NCI-H1105 treated with DMSO at 0.1 percent for 48 hours (cell line): ENCODE data around the gene IL11.
"Not testable (repeated sequence)": the region's sequence is repeated elsewhere in the genome, so short reads cannot be mapped to it uniquely, and the experiment has no call there.

Experiments
- DNase-seq: peaks from one replicate; lab custom pipeline; 2025; lab: John Stamatoyannopoulos, UW

Gene IL11

GRCh38 chr19:55352040-55352439, 18.2 kb downstream of the IL11 start:
- DNase-seq, result no peak

- DNase-seq, result no peak
Observed at GRCh38 chr19:55350620-55351315, 19.5 kb downstream of the IL11 start.

- no peak for DNase-seq
Observed at GRCh38 chr19:55348317-55349034, 21.8 kb downstream of the IL11 start.

DNA sequence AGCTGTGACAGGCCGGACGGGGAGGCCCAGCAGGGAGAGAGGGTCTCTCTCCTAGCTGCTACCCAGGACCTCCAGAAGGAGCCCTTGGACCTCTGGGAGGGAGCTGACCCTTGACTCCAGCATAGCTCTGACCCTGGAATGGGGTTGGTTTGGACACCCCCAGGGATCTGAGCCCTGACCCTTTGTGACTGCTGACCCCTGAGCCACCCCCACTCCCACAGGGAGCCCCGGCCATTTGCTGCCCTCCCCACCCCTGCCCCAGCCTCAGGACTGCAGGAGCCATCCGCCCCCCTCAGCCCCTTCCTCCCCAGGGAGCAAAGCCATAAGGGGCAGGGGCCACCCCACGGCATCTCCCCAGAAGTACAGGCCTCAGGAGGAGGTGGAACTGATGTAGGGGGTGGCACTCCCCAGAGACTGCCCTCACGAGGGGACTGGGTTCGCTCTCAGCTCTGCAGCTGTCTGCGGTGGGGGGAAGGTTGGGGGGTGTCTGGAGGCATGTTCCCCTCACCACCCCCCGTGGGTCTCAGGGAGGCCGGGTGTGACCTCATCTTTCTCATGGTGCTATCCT, 22.7 kb downstream of the IL11 start:
- DNase-seq, result no peak

DNA sequence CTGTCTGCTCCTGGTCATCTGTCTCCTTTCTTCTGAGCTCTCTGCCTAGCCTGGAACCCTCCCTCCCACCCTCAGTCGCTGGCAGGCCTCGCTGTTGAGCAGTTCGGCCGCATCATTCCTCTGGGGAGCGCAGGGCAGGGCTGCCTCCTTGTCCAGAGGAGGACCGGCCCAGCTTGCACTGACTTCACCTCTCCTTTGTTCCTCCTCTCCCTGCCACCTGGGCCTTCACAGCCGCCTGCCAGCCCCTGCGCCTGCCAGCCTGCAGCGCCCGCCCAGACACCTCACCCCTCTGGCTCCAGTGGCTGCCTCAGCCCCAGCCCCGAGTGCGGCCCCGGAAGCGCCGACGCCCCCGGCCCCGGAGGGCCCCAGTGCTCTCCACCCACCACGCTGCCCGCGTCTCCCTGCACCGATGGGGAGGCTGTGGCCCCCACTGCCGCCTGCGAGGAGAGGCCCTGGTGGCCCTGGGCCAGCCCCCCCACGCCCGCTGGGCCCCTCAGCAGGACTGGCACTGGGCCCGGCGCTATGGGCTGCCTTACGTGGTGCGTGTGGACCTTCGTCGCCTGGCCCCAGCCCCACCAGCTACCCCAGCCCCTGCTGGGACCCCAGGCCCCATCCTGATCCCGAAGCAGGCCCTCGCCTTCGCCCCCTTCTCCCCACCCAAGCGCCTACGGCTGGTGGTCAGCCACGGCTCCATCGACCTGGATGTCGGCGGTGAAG, 23.4 kb downstream of the IL11 start:
- DNase-seq, result no peak

DNA sequence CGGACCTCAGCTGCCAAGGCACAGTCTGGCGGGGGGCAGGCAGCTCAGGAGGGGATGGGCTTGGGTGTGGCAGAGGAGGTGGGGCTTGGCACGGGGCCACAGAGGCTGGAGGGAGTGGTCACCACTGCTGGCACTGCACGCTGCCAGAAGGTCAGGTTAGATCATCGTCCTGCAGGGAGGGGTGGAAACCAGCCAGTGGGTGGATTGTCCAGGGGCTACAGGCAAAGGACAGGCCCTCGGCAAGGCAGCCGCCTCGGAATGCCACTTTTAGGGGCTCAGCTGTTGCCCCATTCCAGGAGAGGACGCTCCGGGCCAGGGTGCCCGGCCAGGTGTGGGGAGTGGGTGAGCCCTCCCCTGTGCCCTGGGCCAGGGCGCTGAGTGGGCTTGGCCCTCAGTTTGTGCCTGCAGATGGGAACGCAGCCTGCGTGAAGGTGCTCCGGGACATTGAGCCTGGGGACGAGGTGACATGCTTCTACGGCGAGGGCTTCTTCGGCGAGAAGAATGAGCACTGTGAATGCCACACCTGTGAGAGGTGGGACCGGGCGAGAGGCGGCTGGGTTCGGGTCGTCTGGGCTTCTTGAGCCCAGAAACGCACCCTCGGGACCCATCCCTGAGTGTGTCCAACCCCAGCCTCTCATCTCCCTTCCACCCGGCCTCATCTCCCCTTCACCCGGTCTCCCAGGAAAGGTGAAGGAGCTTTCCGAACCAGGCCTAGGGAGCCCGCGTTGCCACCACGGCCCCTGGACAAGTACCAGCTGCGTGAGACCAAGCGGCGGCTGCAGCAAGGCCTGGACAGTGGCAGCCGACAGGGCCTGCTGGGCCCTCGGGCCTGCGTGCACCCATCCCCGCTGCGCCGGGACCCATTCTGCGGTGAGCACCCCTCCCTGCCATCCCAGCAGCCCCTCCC, 24.2 kb downstream of the IL11 start:
- DNase-seq, result no peak

- DNase-seq, result no peak
Observed at GRCh38 chr19:55345101-55345817, 25.0 kb downstream of the IL11 start.

- DNase-seq, result peak; percentile 66
Observed at GRCh38 chr19:55344444-55344843, 25.8 kb downstream of the IL11 start.

GRCh38 chr19:55341595-55342531, 28.4 kb downstream of the IL11 start:
- DNase-seq, result no peak

DNA sequence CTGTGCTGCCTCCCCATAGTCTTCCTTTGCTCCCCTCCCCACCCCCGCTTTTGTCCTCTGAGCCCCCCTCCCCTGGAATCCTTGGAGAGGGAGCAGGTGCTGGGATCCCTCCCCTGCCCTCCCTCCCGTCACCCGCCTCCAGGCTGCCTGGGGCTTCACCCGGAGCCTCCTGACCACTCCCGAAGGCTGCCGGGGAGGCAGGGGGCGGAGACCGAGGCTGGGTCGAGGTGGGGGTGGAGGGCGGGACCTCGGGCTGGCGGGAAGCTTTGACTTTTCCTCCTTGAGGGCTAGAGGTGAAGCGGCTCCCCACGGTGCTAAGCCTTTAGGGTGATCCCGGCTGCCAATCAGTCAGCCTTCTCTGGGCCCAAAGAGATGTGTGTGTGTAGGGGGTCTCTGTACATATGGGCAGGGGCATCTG, 29.1 kb downstream of the IL11 start:
- peak; percentile 89 for DNase-seq

GRCh38 chr19:55340784-55341147, 29.5 kb downstream of the IL11 start:
- no peak for DNase-seq

- DNase-seq, result no peak
Observed at GRCh38 chr19:55339889-55340783, 30.1 kb downstream of the IL11 start.

DNA sequence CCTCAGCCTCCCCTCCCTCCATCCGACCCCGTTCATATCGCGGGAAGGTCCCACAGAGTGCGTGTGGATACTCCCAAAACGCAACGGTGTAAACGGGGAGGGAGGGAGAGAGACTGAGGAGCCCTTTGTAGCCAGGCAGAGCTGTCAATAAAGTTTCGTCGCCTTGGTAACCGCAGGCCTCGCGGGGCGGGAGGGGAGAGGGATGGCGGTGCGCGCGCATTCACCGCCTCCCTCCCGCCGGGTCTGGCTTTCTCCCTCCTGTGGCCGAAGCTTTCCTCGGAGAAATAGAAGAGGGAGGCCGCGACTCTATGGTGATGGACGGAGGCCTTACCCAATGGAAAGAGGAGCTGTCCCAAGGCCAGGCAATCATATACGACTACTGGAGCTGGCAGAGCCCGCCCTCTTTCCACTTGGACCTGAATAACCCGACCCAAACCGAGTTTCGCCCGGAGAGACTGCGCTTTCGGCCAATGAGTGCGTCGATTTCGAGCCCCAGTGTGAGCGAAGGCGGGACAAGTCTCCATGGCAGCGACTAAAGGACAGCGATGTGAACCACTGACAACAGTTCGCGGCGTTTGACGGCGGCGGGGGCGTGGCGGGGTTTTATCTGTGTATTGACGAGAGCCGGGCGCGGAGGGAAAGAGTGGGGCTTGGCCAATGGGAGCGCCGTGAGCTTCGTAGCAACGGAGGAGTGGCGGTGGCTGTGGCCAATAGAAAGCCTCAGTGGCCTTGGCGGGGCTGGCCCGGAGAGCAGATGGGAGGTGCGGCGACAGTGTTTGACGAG, 31.0 kb downstream of the IL11 start, which contains the start of gene KMT5C:
Gene KMT5C, plus strand, starts transcription at position 772 of the 784 bp plus-strand sequence. CDS start 2,061 bp downstream, outside the sequence.
- peak; percentile 100 for DNase-seq

- no peak for DNase-seq
Observed at GRCh38 chr19:55336101-55336500, 34.2 kb downstream of the IL11 start.

DNA sequence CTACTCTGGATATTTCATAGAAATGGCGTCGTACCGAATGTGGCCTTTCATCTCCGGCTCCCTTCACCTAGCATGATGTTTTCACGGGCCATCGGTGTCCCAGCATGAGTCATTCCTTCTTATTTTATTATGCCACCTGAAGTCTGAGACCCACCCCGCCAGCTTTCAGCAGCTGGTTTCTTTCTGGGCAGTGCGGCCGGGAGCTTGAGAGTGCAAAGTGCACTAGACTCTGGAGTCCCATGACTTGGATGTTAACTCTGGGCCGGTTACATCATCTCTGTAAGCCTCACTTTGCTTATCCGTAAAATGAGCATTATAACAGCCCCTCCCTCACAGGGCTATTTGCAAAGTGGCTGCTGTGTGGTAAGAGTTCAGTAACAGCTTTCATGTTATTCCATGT, 36.4 kb downstream of the IL11 start:
- DNase-seq, result no peak

DNA sequence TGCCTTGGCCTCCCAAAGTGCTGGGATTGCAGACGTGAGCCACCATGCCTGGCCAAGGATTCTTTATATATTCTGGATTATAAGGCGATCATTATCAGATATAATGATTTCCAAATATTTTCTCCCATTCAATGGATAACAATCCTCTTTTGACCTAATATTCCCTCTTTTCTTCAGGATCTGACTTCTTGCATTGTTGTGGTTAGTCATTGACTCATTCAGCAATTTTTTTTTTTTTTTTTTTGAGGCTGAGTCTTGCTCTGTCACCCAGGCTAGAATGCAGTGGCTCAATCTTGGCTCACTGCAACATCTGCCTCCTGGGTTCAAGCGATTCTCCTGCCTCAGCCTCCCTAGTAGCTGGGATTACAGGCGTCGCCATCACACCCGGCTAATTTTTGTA, 40.5 kb downstream of the IL11 start:
- DNase-seq, result not testable (repeated sequence)

GRCh38 chr19:55328774-55329318, 41.4 kb downstream of the IL11 start:
- not testable (repeated sequence) for DNase-seq

GRCh38 chr19:55325172-55325571, 45.1 kb downstream of the IL11 start, which contains the start of gene TMEM150B:
Gene TMEM150B, minus strand, starts transcription at chr19:55325341. Its CDS starts 4,305 bp downstream, at chr19:55321036.
- no peak for DNase-seq
